Upper lobe of left lung (tissue), 6 donors: ENCODE measurements around the gene R3HDM1. TPM values are rescaled to one million over a fixed set of nuclear protein-coding genes. Genes with fewer than 3 reads are reported as not detected.

ENCODE experiments used
- ATAC-seq, 2 donors: fragments of 200-7000 bp; cut with Tn5 transposase; one replicate each; pipeline ENCODE4 v1.9.1; 2022; ENCODE audit warnings: mild to moderate bottlenecking in 2 of 2, moderate library complexity in 2 of 2; ENCODE audit not compliant: low FRiP score in 2 of 2
- DNase-seq, 2 donors: peaks; one replicate each; pipeline ENCODE4 v3.0.0-alpha.2; 2019 to 2020
- H3K27ac ChIP-seq, 4 donors: fragments of 200-600 bp; sonication (generic); one replicate each; pipeline ENCODE4 v1.5.1; 2016 to 2019
- H3K27me3 ChIP-seq, 4 donors: fragments of 200-600 bp; sonication (generic); one replicate each; pipeline ENCODE4 v1.5.1; 2017 to 2019
- H3K36me3 ChIP-seq, 4 donors: fragments of 200-600 bp; sonication (generic); one replicate each; pipeline ENCODE4 v1.5.1; 2016 to 2019
- H3K4me1 ChIP-seq, 4 donors: fragments of 200-600 bp; sonication (generic); one replicate each; pipeline ENCODE4 v1.5.1; 2018 to 2019
- H3K4me3 ChIP-seq, 4 donors: fragments of 200-600 bp; sonication (generic); one replicate each; pipeline ENCODE4 v1.5.1; 2017 to 2019; ENCODE audit warnings: mild to moderate bottlenecking in 2 of 4, moderate library complexity in 1 of 4
- H3K9me3 ChIP-seq, 4 donors: fragments of 200-600 bp; sonication (generic); one replicate each; pipeline ENCODE4 v1.5.1; 2018 to 2019
- EP300 ChIP-seq, 4 donors: sonication (generic); formaldehyde crosslinking; IDR thresholded peaks; one replicate each; pipeline ENCODE4 v1.5.1; 2017; ENCODE audit warnings: antibody characterized with exemption in 4 of 4, control low read depth in 2 of 4
- POLR2A ChIP-seq, 4 donors: fragments of 450-650 bp; IDR thresholded peaks; one replicate each; pipeline ENCODE4 v1.5.1; 2016 to 2017; ENCODE audit warnings: antibody characterized with exemption in 4 of 4, mild to moderate bottlenecking in 2 of 4
- POLR2AphosphoS5 ChIP-seq, 2 donors: sonication (generic); formaldehyde crosslinking; IDR thresholded peaks; one replicate each; pipeline ENCODE4 v1.5.1; 2017; ENCODE audit warnings: antibody characterized with exemption in 2 of 2
- WGBS, 2 donors: methylation state at CpG; one replicate each; pipeline ENCODE4 v1.1.5; 2017 to 2018; 5-methylcytosine and 5-hydroxymethylcytosine counted together
- small RNA-seq, 4 donors: library from RNA; depleted of rRNA; stranded (forward); fragments of <200 nt; gene quantifications; one replicate each; pipeline ENCODE3, GENCODE V24; 2016
- total RNA-seq, 6 donors: library from RNA; depleted of rRNA in 4 of 6; stranded (reverse); fragments of >200 nt in 4 of 6; gene quantifications; one replicate each; pipeline versions ENCODE4 v1.1.0 to v1.2.1, GENCODE V29; 2016 to 2021
- TF ChIP-seq, protein P1 (sequence below), 6 experiments: fragments of 450-650 bp in 4 of 6; fragments of 200-600 bp in 2 of 6; sonication (generic) in 2 of 6; IDR thresholded peaks; one replicate each; pipeline ENCODE4 v1.5.1; 2016 to 2019; ENCODE audit warnings: antibody characterized with exemption in 6 of 6
- donor health status: DM: no; HTN: no; CAD: no; lungs with moderate emphysema.
- donor health status: DM: no; HTN: yes; CAD: no; lungs with severe emphysema.

R3HDM1 gene
- total RNA-seq, 6 donors from 2014 or later, result 9.0 to 43.0 (median 16.2) TPM

DNA sequence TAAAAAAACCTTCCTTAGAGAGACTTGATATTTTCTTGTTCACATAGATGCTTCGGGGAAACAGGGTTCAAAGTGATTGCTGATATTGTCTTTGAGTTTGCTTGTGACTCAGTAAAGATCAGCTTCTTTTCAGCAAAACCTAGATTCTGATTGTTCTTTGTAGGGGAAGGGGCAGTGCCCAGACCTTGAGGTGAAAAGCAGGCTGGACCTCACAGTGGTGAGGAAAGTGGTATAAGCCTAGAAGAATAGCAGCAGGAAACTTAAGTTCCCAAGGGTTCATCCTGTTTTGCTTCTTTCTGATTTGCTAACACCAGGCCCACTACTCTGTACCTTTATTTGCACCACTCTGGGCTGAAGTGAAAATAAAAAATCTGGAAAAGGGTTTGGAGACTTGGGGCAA lies 231.2 kb downstream of the R3HDM1 start:
- no peak for DNase-seq
- TF ChIP-seq POLR2AphosphoS5 (IDR thresholded peaks at IDR 0.05), result no peak
- TF ChIP-seq EP300 (IDR thresholded peaks at IDR 0.05), result no peak
- TF ChIP-seq, protein P1, sequence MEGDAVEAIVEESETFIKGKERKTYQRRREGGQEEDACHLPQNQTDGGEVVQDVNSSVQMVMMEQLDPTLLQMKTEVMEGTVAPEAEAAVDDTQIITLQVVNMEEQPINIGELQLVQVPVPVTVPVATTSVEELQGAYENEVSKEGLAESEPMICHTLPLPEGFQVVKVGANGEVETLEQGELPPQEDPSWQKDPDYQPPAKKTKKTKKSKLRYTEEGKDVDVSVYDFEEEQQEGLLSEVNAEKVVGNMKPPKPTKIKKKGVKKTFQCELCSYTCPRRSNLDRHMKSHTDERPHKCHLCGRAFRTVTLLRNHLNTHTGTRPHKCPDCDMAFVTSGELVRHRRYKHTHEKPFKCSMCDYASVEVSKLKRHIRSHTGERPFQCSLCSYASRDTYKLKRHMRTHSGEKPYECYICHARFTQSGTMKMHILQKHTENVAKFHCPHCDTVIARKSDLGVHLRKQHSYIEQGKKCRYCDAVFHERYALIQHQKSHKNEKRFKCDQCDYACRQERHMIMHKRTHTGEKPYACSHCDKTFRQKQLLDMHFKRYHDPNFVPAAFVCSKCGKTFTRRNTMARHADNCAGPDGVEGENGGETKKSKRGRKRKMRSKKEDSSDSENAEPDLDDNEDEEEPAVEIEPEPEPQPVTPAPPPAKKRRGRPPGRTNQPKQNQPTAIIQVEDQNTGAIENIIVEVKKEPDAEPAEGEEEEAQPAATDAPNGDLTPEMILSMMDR (IDR thresholded peaks at IDR 0.05), result no peak
- TF ChIP-seq POLR2A (IDR thresholded peaks at IDR 0.05), result no peak
- H3K27ac ChIP-seq, result no peak overlapping the region
- no peaks in the 10 kb centered on the region for H3K27me3 ChIP-seq
- no peak overlapping the region for H3K4me3 ChIP-seq
- WGBS, 2 donors, result 80 to 100% methylated on average over 1 of the region's 1 CpG
- peaks cover 13 to 99% (median 67%) of the 10 kb centered on the region in 4 donors for H3K36me3 ChIP-seq
- ATAC-seq, result no peak
- H3K4me1 ChIP-seq, result no peaks in the 10 kb centered on the region
- H3K9me3 ChIP-seq, result peaks cover 0 to under 1% (median 0%) of the 10 kb centered on the region in 4 donors

DNA sequence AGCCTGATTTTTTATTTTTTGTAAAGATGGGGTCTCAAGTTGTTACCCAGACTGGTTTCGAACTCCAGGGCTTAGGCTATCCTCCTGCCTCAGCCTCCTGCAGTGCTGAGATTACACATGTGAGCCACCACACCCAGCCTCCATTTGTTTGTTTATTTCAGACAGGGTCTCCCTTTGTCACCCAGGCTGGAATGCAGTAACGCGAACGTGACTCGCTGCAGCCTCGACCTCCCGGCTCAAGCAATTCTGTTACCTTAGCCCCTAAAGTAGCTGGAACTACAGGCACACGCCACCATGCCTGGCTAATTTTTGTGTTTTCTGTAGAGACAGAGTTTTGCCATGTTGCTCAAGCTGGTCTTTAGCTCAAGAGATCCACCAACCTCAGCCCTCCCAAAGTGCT lies 237.6 kb downstream of the R3HDM1 start:
- Histone ChIP-seq H3K27me3 (no peaks in the 10 kb centered on the region), H3K9me3 (no peaks in the 10 kb centered on the region), H3K36me3 (peaks cover 26 to 97% (median 66%) of the 10 kb centered on the region in 4 donors), H3K4me1 (no peaks in the 10 kb centered on the region), H3K4me3 (no peak overlapping the region), H3K27ac (no peak overlapping the region)
- no peak for ATAC-seq
- peak in 1 of 2 donors; percentile 12 for DNase-seq
- WGBS, 2 donors, result 95% methylated on average over 8 of the region's 8 CpGs
- TF ChIP-seq, protein P1 (IDR thresholded peaks at IDR 0.05), result no peak
- TF ChIP-seq EP300 (IDR thresholded peaks at IDR 0.05) (no peak), POLR2A (IDR thresholded peaks at IDR 0.05) (no peak), POLR2AphosphoS5 (IDR thresholded peaks at IDR 0.05) (no peak)

DNA sequence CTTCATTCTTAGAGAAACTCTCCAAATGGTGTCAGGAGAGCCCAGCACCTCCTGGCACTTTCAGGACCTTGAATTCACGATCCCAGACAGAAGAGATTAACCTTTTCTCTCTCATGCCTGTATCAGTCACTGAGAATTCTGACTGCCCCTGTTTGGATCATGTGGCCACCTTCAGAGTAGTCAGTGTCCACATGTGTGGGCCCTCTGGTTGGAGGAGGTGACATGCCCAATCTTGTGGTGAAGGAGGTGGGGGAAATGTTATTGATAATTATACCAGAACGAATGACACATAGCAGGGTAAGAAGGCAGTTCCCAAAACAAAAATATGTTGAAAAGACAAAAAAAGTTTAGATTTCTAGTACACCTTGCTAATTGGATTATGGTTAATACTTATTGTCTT lies 242.0 kb downstream of the R3HDM1 start:
- Histone ChIP-seq H3K9me3 (no peaks in the 10 kb centered on the region), H3K36me3 (peaks cover 48 to 97% (median 68%) of the 10 kb centered on the region in 4 donors), H3K27ac (no peak overlapping the region), H3K27me3 (no peaks in the 10 kb centered on the region), H3K4me3 (no peak overlapping the region), H3K4me1 (no peaks in the 10 kb centered on the region)
- WGBS, 2 donors, result 83 to 89% methylated on average over 2 of the region's 2 CpGs
- TF ChIP-seq, protein P1 (IDR thresholded peaks at IDR 0.05), result no peak
- TF ChIP-seq POLR2AphosphoS5 (IDR thresholded peaks at IDR 0.05), result no peak
- TF ChIP-seq EP300 (IDR thresholded peaks at IDR 0.05), result no peak
- TF ChIP-seq POLR2A (IDR thresholded peaks at IDR 0.05), result no peak
- DNase-seq, result no peak
- ATAC-seq, result no peak

DNA sequence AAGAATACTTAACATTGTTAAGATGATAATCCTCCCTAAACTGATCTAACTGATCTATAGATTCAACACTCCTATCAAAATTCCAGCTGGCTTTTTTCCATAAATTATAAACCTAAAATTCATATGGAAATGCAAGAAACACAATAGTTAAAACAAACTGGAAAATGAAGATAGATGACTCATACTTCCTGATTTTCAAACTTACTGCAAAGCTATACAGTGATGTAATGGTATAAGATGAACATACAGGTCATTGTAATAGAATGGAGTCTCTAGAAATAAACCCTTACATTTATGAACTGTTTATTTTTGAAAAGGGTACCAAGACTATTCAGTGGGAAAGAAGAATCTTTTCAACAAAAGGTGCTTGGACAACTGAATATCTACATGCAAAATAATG lies 242.6 kb downstream of the R3HDM1 start:
- H3K36me3 ChIP-seq, result peaks cover 53 to 97% (median 68%) of the 10 kb centered on the region in 4 donors
- TF ChIP-seq, protein P1 (IDR thresholded peaks at IDR 0.05), result no peak
- TF ChIP-seq POLR2A (IDR thresholded peaks at IDR 0.05) (no peak), EP300 (IDR thresholded peaks at IDR 0.05) (no peak), POLR2AphosphoS5 (IDR thresholded peaks at IDR 0.05) (no peak)
- DNase-seq, result no peak
- H3K4me3 ChIP-seq, result no peak overlapping the region
- no peak overlapping the region for H3K27ac ChIP-seq
- no peaks in the 10 kb centered on the region for H3K9me3 ChIP-seq
- no peaks in the 10 kb centered on the region for H3K4me1 ChIP-seq
- ATAC-seq, result no peak
- no peaks in the 10 kb centered on the region for H3K27me3 ChIP-seq

Small RNA genes within 50 kb of the gene (small RNA-seq; reads per million reads assigned to genes)
- 4.8 to 7.8 (median 7.4) reads per million in 4 donors for gene MIR128-1
- 0 reads per million in 4 donors for gene RNU6-512P

Other genes with a start within 250 kb of the R3HDM1 start
- gene ZRANB3, start 266 bp upstream of the R3HDM1 start, total RNA-seq, result 1 to 10 TPM in 5 of 6 donors, under 1 TPM in 1; 1.00 to 4.0 (median 2.0) TPM
- gene UBXN4, start 210.4 kb downstream of the R3HDM1 start, total RNA-seq, result 100 to 1,000 TPM in 1 of 6 donors, 10 to 100 TPM in 5; 34.0 to 101 (median 67.8) TPM